Astrocyte (in vitro differentiated cells and primary cell): ENCODE results near the gene PNLIP. TPM values are rescaled to one million over a fixed set of nuclear protein-coding genes. Genes with fewer than 3 reads are reported as not detected.

Experiments
- DNase-seq: peaks from one replicate; pipeline ENCODE4 v3.0.0-alpha.2; 2010; ENCODE audit warnings: low read depth
- FAIRE-seq: peaks from 2 replicates; lab custom pipeline; 2011; peaks lifted over from hg19 to GRCh38; lab: Jason Lieb, UNC
- H2AFZ ChIP-seq: 2 replicates; pipeline ENCODE4 v1.6.0; 2012; ENCODE audit warnings: low read depth, low read length, inconsistent platforms
- H3K27ac ChIP-seq: 2 replicates; pipeline ENCODE4 v1.5.1; 2011; ENCODE audit warnings: low read depth, low read length, inconsistent platforms
- H3K27me3 ChIP-seq: 2 replicates; pipeline ENCODE4 v1.6.0; 2011; ENCODE audit warnings: low read length, inconsistent platforms; ENCODE audit not compliant: insufficient read depth
- H3K36me3 ChIP-seq: 2 replicates; pipeline ENCODE4 v1.5.1; 2011; ENCODE audit warnings: low read length, inconsistent platforms; ENCODE audit not compliant: insufficient read depth
- H3K4me1 ChIP-seq: 2 replicates; pipeline ENCODE4 v1.5.1; 2011; ENCODE audit warnings: low read length, inconsistent platforms; ENCODE audit not compliant: insufficient read depth
- H3K4me2 ChIP-seq: 2 replicates; pipeline ENCODE4 v1.6.0; 2012; ENCODE audit warnings: low read length, inconsistent platforms
- H3K4me3 ChIP-seq: 2 replicates; pipeline ENCODE4 v1.5.1; 2011; ENCODE audit warnings: low read depth, mild to moderate bottlenecking, low read length, inconsistent platforms; ENCODE audit not compliant: insufficient read depth
- H3K79me2 ChIP-seq: 2 replicates; pipeline ENCODE4 v1.6.0; 2012; ENCODE audit warnings: mild to moderate bottlenecking, low read length, inconsistent platforms; ENCODE audit not compliant: insufficient read depth
- H3K9ac ChIP-seq: 2 replicates; pipeline ENCODE4 v1.6.0; 2012; ENCODE audit warnings: mild to moderate bottlenecking, low read length, inconsistent platforms
- H3K9me3 ChIP-seq: 2 replicates; pipeline ENCODE4 v1.5.1; 2012; ENCODE audit warnings: low read depth, mild to moderate bottlenecking, low read length, inconsistent platforms; ENCODE audit not compliant: insufficient read depth
- H4K20me1 ChIP-seq: 2 replicates; pipeline ENCODE4 v1.6.0; 2012; ENCODE audit warnings: low read length, inconsistent platforms; ENCODE audit not compliant: insufficient read depth
- H3K27ac Mint-ChIP-seq: one replicate; pipeline ENCODE4 v1.8.0; 2021; ENCODE audit warnings: mild to moderate bottlenecking, mixed read lengths; ENCODE audit not compliant: unreplicated experiment
- H3K27me3 Mint-ChIP-seq: one replicate; pipeline ENCODE4 v1.8.0; 2021; ENCODE audit warnings: low read depth, mixed read lengths; ENCODE audit not compliant: unreplicated experiment
- H3K36me3 Mint-ChIP-seq: one replicate; pipeline ENCODE4 v1.8.0; 2021; ENCODE audit warnings: low read depth, mixed read lengths; ENCODE audit not compliant: unreplicated experiment
- H3K4me1 Mint-ChIP-seq: one replicate; pipeline ENCODE4 v1.8.0; 2021; ENCODE audit warnings: low read depth, mixed read lengths; ENCODE audit not compliant: unreplicated experiment
- H3K4me3 Mint-ChIP-seq: one replicate; pipeline ENCODE4 v1.8.0; 2021; ENCODE audit warnings: mild to moderate bottlenecking, moderate library complexity, mixed read lengths; ENCODE audit not compliant: unreplicated experiment
- H3K9me3 Mint-ChIP-seq: one replicate; pipeline ENCODE4 v1.8.0; 2021; ENCODE audit warnings: mild to moderate bottlenecking, mixed read lengths; ENCODE audit not compliant: unreplicated experiment
- CTCF ChIP-seq: IDR thresholded peaks from 2 replicates; pipeline ENCODE4 v1.5.1; 2011; ENCODE audit warnings: low read depth, mild to moderate bottlenecking, inconsistent platforms, low read length, moderate library complexity; ENCODE audit not compliant: insufficient read depth
- EZH2 ChIP-seq: IDR thresholded peaks from 2 replicates; pipeline ENCODE4 v1.6.1; 2012; ENCODE audit warnings: mild to moderate bottlenecking, low read length, inconsistent platforms; ENCODE audit not compliant: insufficient read depth
- total RNA-seq: library from RNA; stranded (reverse); gene quantifications from 2 replicates; pipeline ENCODE4 v1.2.1, GENCODE V29; 2021

Gene PNLIP
- total RNA-seq, 1 donor from 2014 or later: not detected

DNA sequence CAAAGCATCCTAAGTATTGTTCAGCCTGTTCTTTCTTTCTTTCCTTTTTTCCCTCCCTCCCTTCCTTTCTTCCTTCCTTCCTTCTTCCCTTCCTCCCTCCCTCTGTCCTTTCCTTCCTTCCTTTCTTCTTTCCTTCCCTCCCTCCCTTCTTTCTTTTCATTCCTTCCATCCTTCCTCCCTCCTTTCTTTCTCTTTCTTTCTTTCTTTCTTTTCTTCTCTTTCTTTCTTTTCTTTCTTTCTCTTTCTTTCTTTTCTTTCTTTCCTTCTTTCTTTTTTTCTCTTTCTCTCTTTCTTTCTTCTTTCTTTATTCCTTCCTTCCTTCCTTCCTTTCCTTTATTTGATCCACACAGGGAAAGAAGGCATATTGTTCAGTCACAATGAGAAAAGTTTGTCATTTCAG is 21.2 kb downstream of the PNLIP start:
- FAIRE-seq (no peak), DNase-seq (no peak)
- Mint-ChIP-seq H3K27ac (no peak overlapping the region), H3K4me1 (no peaks in the 10 kb centered on the region), H3K36me3 (no peaks in the 10 kb centered on the region), H3K4me3 (no peak overlapping the region), H3K27me3 (peaks cover 10% of the 10 kb centered on the region), H3K9me3 (no peaks in the 10 kb centered on the region)
- Histone ChIP-seq H2AFZ (no peak overlapping the region), H3K4me2 (no peak overlapping the region), H3K27ac (no peak overlapping the region), H3K4me1 (no peaks in the 10 kb centered on the region), H3K9ac (no peak overlapping the region), H4K20me1 (no peaks in the 10 kb centered on the region), H3K27me3 (no peaks in the 10 kb centered on the region), H3K9me3 (no peaks in the 10 kb centered on the region), H3K36me3 (no peaks in the 10 kb centered on the region), H3K79me2 (no peaks in the 10 kb centered on the region), H3K4me3 (no peak overlapping the region)
- TF ChIP-seq EZH2 (no peak), CTCF (no peak)

- TF ChIP-seq EZH2 (no peak), CTCF (no peak)
- Histone ChIP-seq H3K4me2 (no peak overlapping the region), H3K4me3 (no peak overlapping the region), H3K27ac (no peak overlapping the region), H3K4me1 (no peaks in the 10 kb centered on the region), H4K20me1 (no peaks in the 10 kb centered on the region), H2AFZ (no peak overlapping the region), H3K36me3 (no peaks in the 10 kb centered on the region), H3K9ac (no peak overlapping the region), H3K79me2 (no peaks in the 10 kb centered on the region), H3K9me3 (no peaks in the 10 kb centered on the region), H3K27me3 (no peaks in the 10 kb centered on the region)
- FAIRE-seq (no peak), DNase-seq (no peak)
- Mint-ChIP-seq H3K4me3 (no peak overlapping the region), H3K27me3 (peaks cover 10% of the 10 kb centered on the region), H3K27ac (no peak overlapping the region), H3K4me1 (no peaks in the 10 kb centered on the region), H3K9me3 (no peaks in the 10 kb centered on the region), H3K36me3 (no peaks in the 10 kb centered on the region)
Measured at GRCh38 chr10:116567335-116567734, 21.6 kb downstream of the PNLIP start.

DNA sequence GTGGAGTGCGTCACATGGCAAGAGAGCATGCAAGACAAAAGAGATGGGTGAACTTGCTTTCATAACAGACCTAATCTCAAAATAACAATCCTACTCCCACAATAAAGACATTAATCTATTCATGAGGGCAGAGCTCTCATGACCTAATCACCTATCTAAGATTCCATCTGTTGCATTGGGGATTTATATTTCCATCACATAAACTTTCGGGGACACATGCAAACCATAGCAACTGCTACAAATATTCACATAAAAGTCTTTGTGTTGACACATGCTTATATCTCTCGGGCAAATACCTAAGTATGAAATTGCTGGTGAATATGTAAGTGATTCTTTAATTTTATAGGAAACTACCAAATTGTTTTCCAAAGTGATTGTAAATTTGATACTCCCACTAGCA is 29.1 kb downstream of the PNLIP start:
- no peaks in the 10 kb centered on the region for H3K36me3 Mint-ChIP-seq
- Histone ChIP-seq H3K9me3 (peaks cover 2% of the 10 kb centered on the region), H3K27ac (no peak overlapping the region), H3K9ac (no peak overlapping the region), H3K4me1 (no peaks in the 10 kb centered on the region), H2AFZ (no peak overlapping the region), H3K27me3 (peaks cover 2% of the 10 kb centered on the region), H3K36me3 (no peaks in the 10 kb centered on the region), H3K4me3 (no peak overlapping the region), H3K4me2 (no peak overlapping the region), H3K79me2 (no peaks in the 10 kb centered on the region), H4K20me1 (no peaks in the 10 kb centered on the region)
- TF ChIP-seq CTCF (no peak), EZH2 (no peak)
- FAIRE-seq: no peak
- H3K4me3 Mint-ChIP-seq: no peak overlapping the region
- no peak overlapping the region for H3K27ac Mint-ChIP-seq
- DNase-seq: no peak
- peaks cover 2% of the 10 kb centered on the region for H3K27me3 Mint-ChIP-seq
- no peaks in the 10 kb centered on the region for H3K4me1 Mint-ChIP-seq
- no peaks in the 10 kb centered on the region for H3K9me3 Mint-ChIP-seq
